GM12878 (cell line): ENCODE measurements around the gene EHBP1. TPM values are rescaled to one million over a fixed set of nuclear protein-coding genes. Genes with fewer than 3 reads are reported as not detected.

Source experiments
- ATAC-seq: fragments of 200-7000 bp; cut with Tn5 transposase; 3 replicates; pipeline ENCODE4 v1.9.1; 2020; ENCODE audit warnings: mild to moderate bottlenecking, moderate library complexity
- BruUV-seq: library from RNA; stranded (reverse); fragments of 400-500 nt; replicated peaks from 2 replicates; lab custom pipeline; 2021; lab: Mats Ljungman, UMichigan
- CTCF ChIA-PET: fragments of 300-600 bp; sonication (Branson Sonifier 250); formaldehyde crosslinking; extraction: SDS; loops from one replicate; lab custom pipeline; 2021; ENCODE audit warnings: inconsistent platforms; lab: Yijun Ruan, JAX
- POLR2A ChIA-PET: fragments of 350-600 bp; formaldehyde crosslinking; extraction: SDS; loops from one replicate; lab custom pipeline; 2021; ENCODE audit warnings: inconsistent platforms; lab: Charles Lee
- RAD21 ChIA-PET: fragments of 300-600 bp; sonication (Branson Sonifier 250); formaldehyde crosslinking; loops from one replicate; lab custom pipeline; 2023; ENCODE audit warnings: antibody characterized with exemption; ENCODE audit not compliant: unreplicated experiment; lab: Charles Lee
- SMC1A ChIA-PET: fragments of 300-600 bp; sonication (Branson Sonifier 250); formaldehyde crosslinking; loops from one replicate; lab custom pipeline; 2023; ENCODE audit not compliant: unreplicated experiment, uncharacterized antibody; lab: Charles Lee
- DNase-seq: peaks from one replicate; pipeline ENCODE4 v3.0.0-alpha.2; 2011; ENCODE audit warnings: low read depth, low spot score
- FAIRE-seq: peaks from 3 replicates; lab custom pipeline; 2011; peaks lifted over from hg19 to GRCh38; lab: Jason Lieb, UNC
- H2AFZ ChIP-seq: 2 replicates; pipeline ENCODE4 v1.6.0; 2011; ENCODE audit warnings: low read depth, low read length, control low read depth; ENCODE audit not compliant: control insufficient read depth
- H3K27ac ChIP-seq: 2 replicates; pipeline ENCODE4 v1.5.1; 2011; ENCODE audit warnings: control low read depth; ENCODE audit not compliant: control insufficient read depth, insufficient read depth
- H3K27me3 ChIP-seq, 2 experiments: replicated peaks in 1 of 2; 2 replicates each; pipeline versions ENCODE4 v1.6.0 to v1.6.1; 2011; ENCODE audit warnings: low read length in 1 of 2; ENCODE audit not compliant: control insufficient read depth in 2 of 2, insufficient read depth in 2 of 2
- H3K36me3 ChIP-seq, 2 experiments: 2 replicates each; pipeline ENCODE4 v1.5.1; 2011; ENCODE audit warnings: low read length in 1 of 2; ENCODE audit not compliant: control insufficient read depth in 2 of 2, insufficient read depth in 2 of 2
- H3K4me1 ChIP-seq: 2 replicates; pipeline ENCODE4 v1.6.1; 2011; ENCODE audit warnings: mild to moderate bottlenecking, low read length, moderate library complexity, mixed read lengths; ENCODE audit not compliant: control insufficient read depth, insufficient read depth
- H3K4me2 ChIP-seq: 2 replicates; pipeline ENCODE4 v1.6.0; 2011; ENCODE audit warnings: control low read depth; ENCODE audit not compliant: control insufficient read depth, insufficient read depth
- H3K4me3 ChIP-seq: fragments of 200-600 bp; sonication (generic); 2 replicates; pipeline ENCODE4 v1.5.1; 2016
- H3K79me2 ChIP-seq: 2 replicates; pipeline ENCODE4 v1.6.0; 2011; ENCODE audit warnings: low read length; ENCODE audit not compliant: control insufficient read depth, insufficient read depth
- H3K9ac ChIP-seq: 2 replicates; pipeline ENCODE4 v1.8.0; 2011; ENCODE audit warnings: low read length, control low read depth, mixed read lengths; ENCODE audit not compliant: control insufficient read depth, insufficient read depth
- H3K9me3 ChIP-seq: replicated peaks from 3 replicates; pipeline ENCODE4 v1.5.1; 2011; ENCODE audit warnings: mild to moderate bottlenecking, low read length; ENCODE audit not compliant: control insufficient read depth, insufficient read depth
- H4K20me1 ChIP-seq: 2 replicates; pipeline ENCODE4 v1.6.0; 2011; ENCODE audit not compliant: control insufficient read depth, insufficient read depth
- ATF2 ChIP-seq: IDR thresholded peaks from 2 replicates; pipeline ENCODE4 v1.6.1; 2012; ENCODE audit warnings: low read length, inconsistent platforms
- ATF7 ChIP-seq: fragments of 450-650 bp; IDR thresholded peaks from 2 replicates; pipeline ENCODE4 v1.6.1; 2016; ENCODE audit warnings: low read depth, mild to moderate bottlenecking
- BMI1 ChIP-seq: fragments of 450-650 bp; IDR thresholded peaks from 2 replicates; pipeline ENCODE4 v1.6.1; 2016; ENCODE audit warnings: mild to moderate bottlenecking, moderate library complexity, borderline replicate concordance
- HCFC1 ChIP-seq: fragments of 150-350 bp; IDR thresholded peaks from 2 replicates; pipeline ENCODE4 v1.6.1; 2014; ENCODE audit warnings: low read length
- IRF4 ChIP-seq: IDR thresholded peaks from 2 replicates; pipeline ENCODE4 v1.6.1; 2011; ENCODE audit warnings: low read depth, low read length
- MXI1 ChIP-seq: fragments of 150-350 bp; IDR thresholded peaks from 2 replicates; pipeline ENCODE4 v1.6.1; 2011; ENCODE audit warnings: low read depth, mild to moderate bottlenecking, inconsistent platforms, low read length, improper control_type of control experiment
- PML ChIP-seq: IDR thresholded peaks from 2 replicates; pipeline ENCODE4 v1.6.1; 2012; ENCODE audit warnings: low read length, inconsistent platforms
- SMAD5 ChIP-seq: IDR thresholded peaks from 2 replicates; pipeline ENCODE4 v1.6.1; 2016; ENCODE audit warnings: antibody characterized with exemption, low read depth
- SP1 ChIP-seq: IDR thresholded peaks from one replicate; pipeline ENCODE4 v1.6.1; 2011; ENCODE audit warnings: low read depth, low read length
- TARDBP ChIP-seq: IDR thresholded peaks from 2 replicates; pipeline ENCODE4 v1.6.1; 2016; ENCODE audit warnings: borderline replicate concordance
- TBL1XR1 ChIP-seq: IDR thresholded peaks from 2 replicates; pipeline ENCODE4 v1.6.1; 2012; ENCODE audit warnings: low read depth, low read length, improper control_type of control experiment
- TCF7 ChIP-seq: IDR thresholded peaks from 2 replicates; pipeline ENCODE4 v1.6.1; 2014; ENCODE audit warnings: antibody characterized with exemption, borderline replicate concordance
- YBX1 ChIP-seq: fragments of 450-650 bp; IDR thresholded peaks from 2 replicates; pipeline ENCODE4 v1.6.1; 2016; ENCODE audit warnings: antibody characterized with exemption
- WGBS: methylation state at CpG from one replicate; pipeline ENCODE4 v1.1.6; 2016; ENCODE audit warnings: low lambda C conversion rate; ENCODE audit not compliant: insufficient replicate concordance, insufficient coverage; ENCODE audit errors: missing lambda C conversion rate; 5-methylcytosine and 5-hydroxymethylcytosine counted together
- in situ Hi-C: fragments of 300-500 bp; cut with MboI; formaldehyde crosslinking; loops from 9 replicates; pipeline ENCODE4 v1.14.3; 2018; ENCODE audit warnings: mixed read lengths
- intact Hi-C: fragments of 100-400 bp; cut with micrococcal nuclease; formaldehyde crosslinking; loops from one replicate; pipeline ENCODE4 v1.14.2; 2022; ENCODE audit not compliant: unreplicated experiment
- polyA plus RNA-seq, 11 experiments: library from polyadenylated mRNA; depleted of rRNA in 4 of 11; unstranded in 6 of 11; stranded (reverse) in 5 of 11; fragments of >200 nt; fragmentation: Nextera tagmentation in 4 of 11; fragmentation: Illumina TruSeq in 1 of 11; extraction: Ambion mirVana in 4 of 11; extraction: Trizol in 1 of 11; gene quantifications; 1 replicate in 1 of 11; 2 replicates in 10 of 11; pipeline versions ENCODE4 v1.2.1 to v1.2.3, GENCODE V29; 2011 to 2016; ENCODE audit warnings: inconsistent platforms in 2 of 11, missing spikeins in 2 of 11, low read depth in 1 of 11
- total RNA-seq, 4 experiments: library from RNA; depleted of rRNA in 3 of 4; stranded (reverse); fragments of >200 nt in 3 of 4; fragmentation: Illumina TruSeq in 1 of 4; extraction: Trizol in 1 of 4; gene quantifications; 2 replicates each; pipeline versions ENCODE4 v1.2.1 to v1.2.3, GENCODE V29; 2013 to 2021
- TF ChIP-seq, protein P1 (sequence below): fragments of 450-650 bp; IDR thresholded peaks from 2 replicates; pipeline ENCODE4 v1.6.1; 2017; ENCODE audit warnings: mild to moderate bottlenecking

Gene EHBP1
- total and polyA plus RNA-seq, 10 of the 15 experiments (the other 5 are each of a cell fraction or from before 2014, with no cell fraction given), result 5.7 to 26.1 (median 13.6) TPM

GRCh38 chr2:62698653-62699052, 6.9 kb upstream of the EHBP1 start (continued):
- TF ChIP-seq, protein P1, sequence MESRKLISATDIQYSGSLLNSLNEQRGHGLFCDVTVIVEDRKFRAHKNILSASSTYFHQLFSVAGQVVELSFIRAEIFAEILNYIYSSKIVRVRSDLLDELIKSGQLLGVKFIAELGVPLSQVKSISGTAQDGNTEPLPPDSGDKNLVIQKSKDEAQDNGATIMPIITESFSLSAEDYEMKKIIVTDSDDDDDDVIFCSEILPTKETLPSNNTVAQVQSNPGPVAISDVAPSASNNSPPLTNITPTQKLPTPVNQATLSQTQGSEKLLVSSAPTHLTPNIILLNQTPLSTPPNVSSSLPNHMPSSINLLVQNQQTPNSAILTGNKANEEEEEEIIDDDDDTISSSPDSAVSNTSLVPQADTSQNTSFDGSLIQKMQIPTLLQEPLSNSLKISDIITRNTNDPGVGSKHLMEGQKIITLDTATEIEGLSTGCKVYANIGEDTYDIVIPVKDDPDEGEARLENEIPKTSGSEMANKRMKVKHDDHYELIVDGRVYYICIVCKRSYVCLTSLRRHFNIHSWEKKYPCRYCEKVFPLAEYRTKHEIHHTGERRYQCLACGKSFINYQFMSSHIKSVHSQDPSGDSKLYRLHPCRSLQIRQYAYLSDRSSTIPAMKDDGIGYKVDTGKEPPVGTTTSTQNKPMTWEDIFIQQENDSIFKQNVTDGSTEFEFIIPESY, result no peak
- TF ChIP-seq, all 136 proteins: peak for 0

DNA sequence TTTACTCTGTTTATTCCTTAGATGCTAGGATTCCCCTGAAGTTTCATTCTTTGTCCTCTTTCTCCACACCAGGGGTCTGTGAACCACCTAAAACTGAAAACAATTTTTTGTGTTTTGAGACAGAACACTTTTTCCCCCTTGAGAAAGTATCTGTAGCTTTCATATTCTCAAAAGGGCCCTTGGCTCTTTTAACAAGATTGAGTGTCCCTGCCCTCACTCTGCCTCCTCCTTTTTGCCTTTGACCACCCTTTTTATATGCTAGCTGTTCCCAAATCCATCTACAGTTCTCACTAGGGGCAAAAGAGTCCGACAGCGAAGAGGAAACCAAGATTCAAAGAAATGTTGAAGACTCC, 883 bp upstream of the EHBP1 start:
- FAIRE-seq (no peak), ATAC-seq (no peak), DNase-seq (no peak)
- RAD21 ChIA-PET, result interaction anchor here (1.1 to 1.7 kb wide), 3 partner anchors 43 to 71 kb away, joined by 3 to 4 read pairs (median 4); no protein-coding TSS in a partner anchor
- Histone ChIP-seq H3K9ac (peak overlapping the region; percentile 81), H3K4me1 (no peaks in the 10 kb centered on the region), H3K27ac (peak overlapping the region; percentile 68), H4K20me1 (no peaks in the 10 kb centered on the region), H3K36me3 (no peaks in the 10 kb centered on the region; a peak in 1 of 4 replicates), H3K79me2 (peaks cover 26% of the 10 kb centered on the region), H3K9me3 (peaks cover 5% of the 10 kb centered on the region; the same call in 2 of the 3 replicates), H2AFZ (peak overlapping the region; percentile 95), H3K27me3 (no peaks in the 10 kb centered on the region), H3K4me2 (peak overlapping the region; percentile 97), H3K4me3 (peak overlapping the region; percentile 77)
- intact Hi-C loops (loop anchor here (2.0 to 5.0 kb wide), 4 partner anchors 44 to 713 kb away; partner anchors contain the start of gene TMEM17), in situ Hi-C loops (no loop called here)
- WGBS, result 3% methylated on average over 2 of the region's 2 CpGs
- TF ChIP-seq TBL1XR1, result no peak
- no peak for TF ChIP-seq YBX1
- no peak for TF ChIP-seq IRF4
- TF ChIP-seq PML, result no peak
- no peak for TF ChIP-seq ATF7
- no peak for TF ChIP-seq BMI1
- no peak for TF ChIP-seq SP1
- TF ChIP-seq TARDBP, result no peak
- no peak for TF ChIP-seq MXI1
- no peak for TF ChIP-seq ATF2
- no peak for TF ChIP-seq SMAD5
- no peak for TF ChIP-seq HCFC1
- TF ChIP-seq TCF7, result no peak
- POLR2A ChIA-PET, result interaction anchor here (0.8 to 1.0 kb wide), 4 partner anchors 10 to 269 kb away, joined by 3 to 5 read pairs (median 4); no protein-coding TSS in a partner anchor
- CTCF ChIA-PET, result interaction anchor here (0.9 to 2.6 kb wide), 8 partner anchors 18 to 247 kb away, joined by 3 to 13 read pairs (median 3); partner anchors contain the start of gene TMEM17
- BruUV-seq, result no TSS peak
- SMC1A ChIA-PET, result interaction anchor here (0.8 to 2.6 kb wide), 8 partner anchors 22 to 247 kb away, joined by 3 to 17 read pairs (median 4); no protein-coding TSS in a partner anchor
